Measurements from ENCODE around the gene UBE2QL1. TPM values are rescaled to one million over a fixed set of nuclear protein-coding genes. Genes with fewer than 3 reads are reported as not detected.

Gene UBE2QL1
- total RNA-seq, 1 experiment from 2014 or later = 0.11 TPM

GRCh38 chr5:6408627-6409446, 39.8 kb upstream of the UBE2QL1 start:
- Histone ChIP-seq H3T11ph (ENCODE audit: low read length) (no peak overlapping the region), H3K4me1 (ENCODE audit: insufficient read depth, low read length) (no peaks in the 10 kb centered on the region), H3K9ac (ENCODE audit: extremely low read depth, insufficient read length, low read length) (no peak overlapping the region), H3K27ac (ENCODE audit: insufficient read length, low read depth, low read length) (no peak overlapping the region), H3K4ac (ENCODE audit: low read depth, low read length) (no peak overlapping the region), H3K56ac (ENCODE audit: insufficient read length, low read depth, low read length) (no peak overlapping the region), H3K18ac (ENCODE audit: insufficient read length, low read depth, low read length) (no peak overlapping the region), H2BK120ac (ENCODE audit: low read depth, low read length, poor library complexity, severe bottlenecking) (no peak overlapping the region), H2AK5ac (ENCODE audit: insufficient read length, low read length) (no peak overlapping the region), H3K23ac (ENCODE audit: insufficient read length, low read depth, low read length) (no peak overlapping the region), H3K23me2 (ENCODE audit: insufficient read length, low read depth, low read length, poor library complexity, severe bottlenecking) (no peaks in the 10 kb centered on the region), H3K14ac (ENCODE audit: insufficient read depth, low read length) (no peak overlapping the region), H3K79me1 (ENCODE audit: insufficient read depth, low read depth, low read length, poor library complexity, severe bottlenecking) (no peaks in the 10 kb centered on the region), H2BK20ac (ENCODE audit: low read depth, low read length, poor library complexity, severe bottlenecking) (no peak overlapping the region), H3K79me2 (ENCODE audit: insufficient read depth, low read length) (no peaks in the 10 kb centered on the region), H3K9me3 (ENCODE audit: control insufficient read depth, low read depth, low read length) (no peaks in the 10 kb centered on the region), H3K27me3 (ENCODE audit: insufficient read depth, low read length) (no peaks in the 10 kb centered on the region), H2BK15ac (ENCODE audit: low read depth, low read length) (no peak overlapping the region), H4K20me1 (ENCODE audit: control insufficient read depth, insufficient read depth, insufficient read length) (no peaks in the 10 kb centered on the region), H4K91ac (ENCODE audit: insufficient read length, low read depth, low read length) (no peak overlapping the region), H2BK5ac (ENCODE audit: insufficient read length, low read length) (no peak overlapping the region), H4K8ac (replicated peaks; ENCODE audit: insufficient read length, low read depth, low read length) (no peak overlapping the region), H3K4me2 (ENCODE audit: insufficient read depth, insufficient read length, low read length) (no peak overlapping the region), H2AFZ (ENCODE audit: low read length) (no peak overlapping the region), H4K5ac (ENCODE audit: insufficient read length, low read depth, low read length) (no peak overlapping the region), H2BK12ac (ENCODE audit: insufficient read length, low read depth, low read length) (no peak overlapping the region)
- Mint-ChIP-seq H3K27me3 (ENCODE audit: low read depth) (peaks cover 10% of the 10 kb centered on the region), H3K9me3 (peaks cover 0 to 3% of the 10 kb centered on the region in 2 experiments; a peak in 1 of 5 replicates), H3K4me1 (peaks cover 4 to 9% of the 10 kb centered on the region in 2 experiments; a peak in 3 of 4 replicates), H3K27ac (no peak overlapping the region; a peak in 1 of 7 replicates), H3K36me3 (ENCODE audit: insufficient read depth in 1 of 3, low read depth in 3 of 3) (no peaks in the 10 kb centered on the region; a peak in 1 of 7 replicates), H3K4me3 (no peak overlapping the region)
- TF ChIP-seq CTCF (conservative IDR thresholded peaks at IDR 0.05) = no peak
- DNase-seq = no peak
- no CpG with 5 or more reads among the region's 8 CpGs for WGBS (ENCODE audit: extremely low coverage, insufficient read length, low lambda C conversion rate)
